ENCODE measurements around the gene SORBS2.

GRCh38 chr4:185681604-185682003 lies 130.4 kb downstream of the SORBS2 start:
- TF ChIP-seq EZH2 (IDR thresholded peaks at IDR 0.05; ENCODE audit: insufficient read depth, poor library complexity, severe bottlenecking): no peak
- TF ChIP-seq EZH2phosphoT487 (IDR thresholded peaks at IDR 0.05; ENCODE audit: insufficient read depth, low read depth): no peak

Data from GM23248 (cell line).